HG02642 (cell line): ENCODE results near the gene FXR2.

Source experiments
- ATAC-seq: cut with Tn5 transposase; IDR thresholded peaks from one replicate; pipeline ENCODE4 v1.9.1; 2021; ENCODE audit warnings: mild to moderate bottlenecking; ENCODE audit not compliant: unreplicated experiment, poor library complexity

The FXR2 gene

DNA sequence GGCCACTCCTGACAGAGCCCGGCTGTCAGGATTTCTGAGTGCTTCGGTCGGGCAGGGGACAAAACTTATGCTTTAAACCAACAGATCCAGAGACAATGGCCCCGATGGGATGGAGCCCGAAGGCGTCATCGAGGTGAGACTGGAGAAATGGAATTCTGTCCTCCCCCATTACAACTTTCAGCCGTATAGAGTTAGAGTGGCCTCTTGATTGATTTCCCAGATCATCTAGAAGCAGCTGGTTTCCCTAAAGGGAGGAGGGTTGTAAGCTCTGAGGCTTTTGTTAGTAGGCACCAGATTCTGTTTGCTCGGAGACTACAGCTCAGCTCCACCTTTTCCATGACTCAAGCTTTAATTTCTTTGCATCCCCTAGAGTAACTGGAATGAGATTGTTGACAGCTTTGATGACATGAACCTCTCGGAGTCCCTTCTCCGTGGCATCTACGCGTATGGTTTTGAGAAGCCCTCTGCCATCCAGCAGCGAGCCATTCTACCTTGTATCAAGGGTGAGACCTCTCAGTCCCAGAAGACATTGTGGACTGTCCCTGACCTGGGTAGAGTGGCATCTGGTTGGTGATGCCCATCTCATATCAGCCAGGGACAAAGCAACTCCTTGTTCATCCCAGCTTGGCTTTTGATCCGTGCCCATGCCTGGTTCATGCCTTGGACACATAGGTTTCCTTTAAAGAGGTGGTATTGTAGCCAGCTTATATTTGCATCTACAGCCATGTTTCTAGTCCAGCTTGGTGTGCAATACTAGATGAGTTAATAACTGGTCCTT is 40.3 kb downstream of the FXR2 start:
- no peak for ATAC-seq

DNA sequence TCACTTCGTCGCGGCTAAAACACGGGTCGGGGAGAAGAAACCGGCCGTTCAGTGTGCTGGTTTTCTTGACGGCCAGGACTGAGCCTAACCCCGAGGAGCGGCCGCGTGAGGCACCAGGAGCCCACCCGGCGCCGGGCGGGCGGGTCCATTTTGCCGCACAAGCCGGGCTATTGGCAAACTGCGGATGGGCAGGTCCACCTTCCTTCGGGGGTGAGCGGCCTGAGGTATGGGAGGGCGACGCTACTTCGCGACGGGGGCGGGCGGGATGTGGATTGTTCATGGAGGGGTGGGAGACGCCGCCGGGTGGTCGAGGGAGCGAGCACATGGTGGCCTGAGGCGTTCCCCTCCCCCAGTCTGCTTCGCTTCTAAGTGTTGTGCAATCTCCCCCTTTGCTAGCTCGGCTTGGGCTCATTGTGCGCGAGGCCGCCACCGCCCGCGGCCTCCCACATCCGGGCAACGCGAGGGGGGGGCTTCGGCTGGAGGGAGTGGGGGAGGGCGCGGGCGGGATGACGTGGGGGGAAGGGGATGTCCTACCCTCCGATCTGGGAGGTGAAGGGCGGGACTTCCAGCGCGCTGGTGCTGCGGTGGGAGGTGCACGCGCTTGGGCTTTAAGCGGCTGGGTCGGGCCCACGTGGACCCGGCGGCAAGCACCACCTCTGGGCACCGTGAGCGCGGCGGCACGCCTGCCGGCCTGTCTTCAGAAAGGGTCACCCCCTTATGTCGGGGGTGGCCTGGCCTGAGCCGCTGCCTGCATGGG is 41.2 kb downstream of the FXR2 start:
- peak; percentile 19 for ATAC-seq

DNA sequence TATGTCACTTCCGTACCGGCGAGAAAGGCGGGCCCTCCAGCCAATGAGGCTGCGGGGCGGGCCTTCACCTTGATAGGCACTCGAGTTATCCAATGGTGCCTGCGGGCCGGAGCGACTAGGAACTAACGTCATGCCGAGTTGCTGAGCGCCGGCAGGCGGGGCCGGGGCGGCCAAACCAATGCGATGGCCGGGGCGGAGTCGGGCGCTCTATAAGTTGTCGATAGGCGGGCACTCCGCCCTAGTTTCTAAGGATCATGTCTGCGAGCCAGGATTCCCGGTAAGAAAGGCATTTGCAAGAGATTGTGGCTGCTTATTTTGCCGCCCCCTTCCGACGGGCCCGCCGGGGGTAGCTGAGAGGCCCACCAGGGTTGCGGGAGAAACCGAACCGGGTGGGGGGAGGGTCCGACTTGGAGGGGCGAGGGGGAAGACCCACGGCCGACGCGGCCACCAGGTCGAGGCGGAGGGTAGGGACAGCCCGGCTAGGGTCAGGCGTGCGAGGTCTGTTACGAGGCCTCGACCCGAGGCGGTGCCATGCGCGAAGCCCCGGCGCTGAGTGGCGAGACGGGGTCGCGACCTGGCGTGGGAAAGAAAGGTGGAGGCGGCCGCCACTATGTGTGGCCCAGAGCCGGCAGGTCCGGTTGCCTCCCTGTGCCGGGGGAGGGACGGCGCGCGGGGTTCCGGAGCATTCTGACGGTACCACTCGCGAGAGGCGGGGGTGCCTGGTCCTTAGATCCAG is 41.9 kb downstream of the FXR2 start:
- peak; percentile 91 for ATAC-seq

DNA sequence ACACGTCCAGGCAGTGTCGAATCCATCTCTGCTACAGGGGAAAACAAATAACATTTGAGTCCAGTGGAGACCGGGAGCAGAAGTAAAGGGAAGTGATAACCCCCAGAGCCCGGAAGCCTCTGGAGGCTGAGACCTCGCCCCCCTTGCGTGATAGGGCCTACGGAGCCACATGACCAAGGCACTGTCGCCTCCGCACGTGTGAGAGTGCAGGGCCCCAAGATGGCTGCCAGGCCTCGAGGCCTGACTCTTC is 42.4 kb downstream of the FXR2 start:
- ATAC-seq, result no peak

DNA sequence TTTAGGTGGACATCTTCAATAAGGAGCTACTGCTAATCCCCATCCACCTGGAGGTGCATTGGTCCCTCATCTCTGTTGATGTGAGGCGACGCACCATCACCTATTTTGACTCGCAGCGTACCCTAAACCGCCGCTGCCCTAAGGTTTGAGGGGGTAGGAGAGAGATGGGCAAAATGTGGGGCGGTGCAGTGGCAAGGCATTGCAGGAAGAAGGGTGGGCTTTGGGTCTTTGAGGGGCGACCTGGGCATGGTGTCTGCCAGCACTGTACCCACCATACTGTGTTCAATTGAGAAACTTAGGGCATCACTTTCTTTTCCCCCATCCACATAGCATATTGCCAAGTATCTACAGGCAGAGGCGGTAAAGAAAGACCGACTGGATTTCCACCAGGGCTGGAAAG is 44.3 kb downstream of the FXR2 start:
- ATAC-seq, result no peak

DNA sequence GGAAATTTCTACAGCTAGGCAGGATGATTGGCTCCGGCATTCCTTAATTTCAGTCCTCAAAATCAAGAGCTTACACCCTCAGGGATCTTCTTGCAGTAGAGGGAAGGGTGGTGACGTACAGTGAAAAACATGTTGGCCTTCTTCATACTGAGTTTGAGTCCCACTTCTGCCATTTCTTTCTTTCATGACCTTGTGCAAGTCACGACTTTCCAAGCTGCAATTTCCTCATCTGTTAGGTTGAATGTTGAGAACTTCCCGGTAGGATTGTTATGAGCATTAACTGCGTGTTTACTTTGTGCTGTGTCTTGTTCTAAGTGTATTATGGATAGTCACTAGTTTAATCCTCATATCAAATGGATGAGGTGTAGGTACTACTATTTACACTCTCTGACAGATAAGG is 45.1 kb downstream of the FXR2 start:
- no peak for ATAC-seq

DNA sequence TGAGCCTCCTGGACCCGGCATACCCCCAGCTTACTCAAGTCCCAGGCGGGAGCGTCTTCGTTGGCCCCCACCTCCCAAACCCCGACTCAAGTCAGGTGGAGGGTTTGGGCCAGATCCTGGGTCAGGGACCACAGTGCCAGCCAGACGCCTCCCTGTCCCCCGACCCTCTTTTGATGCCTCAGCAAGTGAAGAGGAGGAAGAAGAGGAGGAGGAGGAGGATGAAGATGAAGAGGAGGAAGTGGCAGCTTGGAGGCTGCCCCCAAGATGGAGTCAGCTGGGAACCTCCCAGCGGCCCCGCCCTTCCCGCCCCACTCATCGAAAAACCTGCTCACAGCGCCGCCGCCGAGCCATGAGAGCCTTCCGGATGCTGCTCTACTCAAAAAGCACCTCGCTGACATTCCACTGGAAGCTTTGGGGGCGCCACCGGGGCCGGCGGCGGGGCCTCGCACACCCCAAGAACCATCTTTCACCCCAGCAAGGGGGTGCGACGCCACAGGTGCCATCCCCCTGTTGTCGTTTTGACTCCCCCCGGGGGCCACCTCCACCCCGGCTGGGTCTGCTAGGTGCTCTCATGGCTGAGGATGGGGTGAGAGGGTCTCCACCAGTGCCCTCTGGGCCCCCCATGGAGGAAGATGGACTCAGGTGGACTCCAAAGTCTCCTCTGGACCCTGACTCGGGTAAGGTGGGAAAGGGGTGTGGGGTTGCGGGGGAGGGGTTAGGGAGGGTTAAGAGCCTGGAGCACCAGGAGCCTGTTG is 51.4 kb downstream of the FXR2 start:
- no peak for ATAC-seq

DNA sequence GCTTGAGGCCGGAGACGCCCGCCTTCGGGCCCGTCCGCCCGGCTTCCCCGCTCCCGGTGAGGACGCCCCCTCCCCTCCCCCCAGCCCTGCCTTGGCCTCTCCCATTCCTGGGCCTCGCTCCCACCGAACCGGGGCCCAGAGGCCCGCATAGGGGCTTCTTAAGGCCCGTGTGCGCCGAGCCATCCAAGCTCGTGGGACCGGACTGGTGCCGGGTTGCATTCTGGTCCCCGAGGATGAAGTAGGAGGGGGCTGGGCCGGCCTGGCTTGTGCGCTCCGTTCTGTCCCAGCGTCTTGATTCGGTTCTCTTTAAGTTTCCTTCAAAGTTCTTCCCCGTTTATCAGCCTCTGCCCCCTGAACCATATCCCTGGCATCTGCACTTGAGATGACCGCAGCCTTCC is 52.5 kb downstream of the FXR2 start:
- no peak for ATAC-seq

DNA sequence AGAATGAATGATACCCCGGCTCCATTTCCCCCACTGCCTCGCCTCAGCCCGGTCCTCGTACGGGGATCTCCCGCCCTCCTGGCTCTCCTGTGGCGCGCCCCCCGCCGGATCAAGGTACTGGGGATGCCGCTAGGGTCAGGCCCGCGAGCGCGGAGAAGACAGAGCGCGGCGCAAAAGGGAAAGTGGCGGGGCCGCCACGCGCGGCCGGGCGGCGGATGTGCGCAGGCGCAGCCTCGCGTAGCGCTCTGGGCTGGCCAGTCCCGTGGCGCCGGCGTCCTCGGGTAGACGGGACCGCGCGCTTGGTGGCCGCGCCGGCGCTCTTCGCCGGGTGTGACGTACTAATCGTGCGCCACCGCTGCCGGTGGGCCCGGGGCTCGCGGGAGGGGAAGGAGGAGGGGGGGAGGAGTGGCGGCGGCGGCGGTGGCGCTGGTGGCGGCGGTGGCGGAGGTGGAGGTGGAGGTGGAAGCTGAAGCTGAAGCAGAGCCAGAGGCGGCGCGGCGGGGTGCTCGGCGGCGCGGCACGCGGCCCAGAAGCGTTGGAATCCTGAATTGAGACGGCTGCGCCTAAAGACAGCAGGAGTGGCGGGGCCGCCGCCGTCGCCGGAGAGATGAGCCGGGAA is 53.0 kb downstream of the FXR2 start, which contains the start of gene SENP3:
Gene SENP3, plus strand, starts transcription at position 331 of the 619 bp plus-strand sequence. CDS start 1,158 bp downstream, outside the sequence.
- ATAC-seq, result peak; percentile 69

DNA sequence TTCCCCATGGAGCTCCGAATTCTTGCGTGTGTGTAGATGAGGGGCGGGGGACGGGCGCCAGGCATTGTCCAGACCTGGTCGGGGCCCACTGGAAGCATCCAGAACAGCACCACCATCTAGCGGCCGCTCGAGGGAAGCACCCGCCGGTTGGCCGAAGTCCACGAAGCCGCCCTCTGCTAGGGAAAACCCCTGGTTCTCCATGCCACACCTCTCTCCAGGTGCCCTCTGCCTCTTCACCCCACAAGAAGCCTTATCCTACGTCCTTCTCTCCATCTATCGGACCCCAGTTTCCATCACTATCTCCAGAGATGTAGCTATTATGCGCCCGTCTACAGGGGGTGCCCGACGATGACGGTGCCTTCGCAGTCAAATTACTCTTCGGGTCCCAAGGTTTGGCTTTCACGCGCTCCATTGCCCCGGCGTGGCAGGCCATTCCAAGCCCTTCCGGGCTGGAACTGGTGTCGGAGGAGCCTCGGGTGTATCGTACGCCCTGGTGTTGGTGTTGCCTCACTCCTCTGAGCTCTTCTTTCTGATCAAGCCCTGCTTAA is 53.6 kb downstream of the FXR2 start:
- peak; percentile 53 for ATAC-seq

DNA sequence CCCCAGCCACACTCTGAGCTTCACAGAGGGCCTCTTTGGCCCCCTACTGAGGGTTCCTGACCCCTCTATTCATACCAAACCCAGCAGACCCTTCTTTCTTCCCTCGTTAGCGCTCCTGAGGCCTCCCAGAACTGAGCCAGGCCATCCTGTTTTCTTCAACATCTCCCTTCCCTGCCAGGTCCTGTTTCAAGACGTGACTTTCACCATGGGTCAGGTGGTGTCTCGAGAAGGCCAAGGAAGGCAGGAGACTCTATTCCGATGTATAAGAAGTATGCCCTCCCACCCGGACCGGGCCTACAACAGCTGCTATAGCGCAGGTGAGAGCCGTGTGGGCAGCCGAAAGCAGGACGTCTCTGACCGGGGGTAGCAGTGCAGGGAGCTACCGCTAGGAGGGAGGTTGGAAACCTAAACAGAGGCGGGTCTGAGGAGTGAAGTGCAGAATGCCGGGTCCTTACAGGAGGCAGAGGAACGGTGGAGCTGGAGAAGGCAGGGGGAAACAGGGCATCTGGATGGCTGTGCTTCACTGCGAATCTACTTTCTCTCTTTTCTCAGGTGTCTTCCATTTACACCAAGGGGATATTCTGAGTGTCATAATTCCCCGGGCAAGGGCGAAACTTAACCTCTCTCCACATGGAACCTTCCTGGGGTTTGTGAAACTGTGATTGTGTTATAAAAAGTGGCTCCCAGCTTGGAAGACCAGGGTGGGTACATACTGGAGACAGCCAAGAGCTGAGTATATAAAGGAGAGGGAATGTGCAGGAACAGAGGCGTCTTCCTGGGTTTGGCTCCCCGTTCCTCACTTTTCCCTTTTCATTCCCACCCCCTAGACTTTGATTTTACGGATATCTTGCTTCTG is 54.3 kb downstream of the FXR2 start:
- ATAC-seq, result no peak

DNA sequence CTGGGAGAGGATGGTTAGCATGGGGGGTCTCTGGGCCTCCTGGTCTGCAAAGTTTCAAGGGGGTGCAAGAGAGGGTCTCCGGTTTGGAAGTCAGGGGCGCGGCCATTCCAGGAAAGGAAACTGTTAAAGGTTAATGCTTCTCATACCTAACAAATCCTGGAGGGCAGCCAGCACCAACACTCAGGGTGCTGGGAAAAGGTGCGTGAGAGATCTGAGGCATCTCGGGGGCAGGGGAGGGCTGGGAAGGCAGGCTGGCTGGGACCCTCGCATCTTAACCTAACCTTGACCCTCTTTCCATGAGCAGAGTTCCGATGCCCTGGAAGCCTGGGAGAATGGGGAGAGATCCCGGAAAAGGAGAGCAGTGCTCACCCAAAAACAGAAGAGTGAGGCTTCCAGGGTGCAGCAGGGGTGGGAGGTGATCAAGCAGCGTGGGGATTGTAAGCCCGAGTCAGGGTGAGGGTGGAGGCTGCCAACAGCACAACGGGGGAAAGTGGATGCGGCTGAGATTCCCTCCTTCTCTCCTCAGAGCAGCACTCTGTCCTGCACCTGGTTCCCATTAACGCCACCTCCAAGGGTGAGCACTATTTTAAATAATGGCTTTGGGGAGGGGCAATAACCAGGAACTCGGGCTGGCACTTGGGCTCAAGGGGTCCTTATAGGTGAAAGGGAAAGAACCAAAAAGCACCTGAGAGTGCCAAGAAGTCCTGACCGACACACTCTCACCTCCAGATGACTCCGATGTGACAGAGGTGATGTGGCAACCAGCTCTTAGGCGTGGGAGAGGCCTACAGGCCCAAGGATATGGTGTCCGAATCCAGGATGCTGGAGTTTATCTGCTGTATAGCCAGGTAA is 55.2 kb downstream of the FXR2 start:
- no peak for ATAC-seq

DNA sequence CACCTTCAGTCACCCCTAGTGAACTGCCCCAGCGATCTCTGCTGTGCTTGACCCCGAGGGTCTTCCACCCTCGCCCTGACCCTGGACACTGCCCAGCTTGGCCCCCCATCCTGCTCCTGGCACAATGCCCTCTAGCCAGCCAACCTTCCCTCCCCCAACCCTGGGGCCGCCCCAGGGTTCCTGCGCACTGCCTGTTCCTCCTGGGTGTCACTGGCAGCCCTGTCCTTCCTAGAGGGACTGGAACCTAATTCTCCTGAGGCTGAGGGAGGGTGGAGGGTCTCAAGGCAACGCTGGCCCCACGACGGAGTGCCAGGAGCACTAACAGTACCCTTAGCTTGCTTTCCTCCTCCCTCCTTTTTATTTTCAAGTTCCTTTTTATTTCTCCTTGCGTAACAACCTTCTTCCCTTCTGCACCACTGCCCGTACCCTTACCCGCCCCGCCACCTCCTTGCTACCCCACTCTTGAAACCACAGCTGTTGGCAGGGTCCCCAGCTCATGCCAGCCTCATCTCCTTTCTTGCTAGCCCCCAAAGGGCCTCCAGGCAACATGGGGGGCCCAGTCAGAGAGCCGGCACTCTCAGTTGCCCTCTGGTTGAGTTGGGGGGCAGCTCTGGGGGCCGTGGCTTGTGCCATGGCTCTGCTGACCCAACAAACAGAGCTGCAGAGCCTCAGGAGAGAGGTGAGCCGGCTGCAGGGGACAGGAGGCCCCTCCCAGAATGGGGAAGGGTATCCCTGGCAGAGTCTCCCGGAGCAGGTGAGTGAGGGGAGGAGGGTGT is 56.0 kb downstream of the FXR2 start, which contains the start of gene TNFSF13:
Gene TNFSF13, plus strand, starts transcription at position 207 of the 776 bp plus-strand sequence. Its CDS starts 290 bp downstream, at position 497.
- ATAC-seq, result no peak

DNA sequence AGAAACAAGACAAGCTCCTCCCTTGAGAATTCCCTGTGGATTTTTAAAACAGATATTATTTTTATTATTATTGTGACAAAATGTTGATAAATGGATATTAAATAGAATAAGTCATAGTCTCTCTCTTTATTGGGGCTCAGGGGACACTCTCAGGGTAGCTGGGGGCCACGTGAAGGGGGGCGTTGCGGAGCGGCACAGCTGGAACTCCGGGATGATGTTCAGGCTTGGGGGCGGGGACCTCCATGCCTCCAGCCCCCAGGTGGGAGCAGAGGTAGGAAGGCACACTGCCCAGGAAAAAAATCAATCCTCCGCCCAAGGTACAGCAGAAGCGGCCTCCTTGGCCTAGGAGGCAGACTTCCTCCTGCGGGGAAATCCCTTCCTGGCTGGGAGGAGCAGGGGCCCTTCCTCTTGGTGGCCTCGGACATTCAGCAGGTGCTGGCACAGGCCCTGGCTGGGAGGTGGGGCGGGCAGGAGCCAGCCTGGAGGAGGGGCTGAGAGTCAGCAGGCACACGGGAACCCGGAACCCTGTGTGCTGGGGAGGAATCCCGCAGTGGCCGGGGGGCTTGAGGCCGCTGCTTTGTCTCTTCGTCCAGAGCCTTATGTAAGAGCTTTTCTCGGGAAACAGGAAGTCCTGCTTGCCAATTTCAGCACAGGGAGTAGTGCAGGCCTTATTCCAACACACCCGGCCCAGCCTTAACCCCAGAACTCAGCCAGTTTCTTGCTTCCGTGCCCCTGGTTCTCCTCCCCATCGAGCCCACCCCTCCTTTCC is 56.7 kb downstream of the FXR2 start:
- ATAC-seq, result no peak

DNA sequence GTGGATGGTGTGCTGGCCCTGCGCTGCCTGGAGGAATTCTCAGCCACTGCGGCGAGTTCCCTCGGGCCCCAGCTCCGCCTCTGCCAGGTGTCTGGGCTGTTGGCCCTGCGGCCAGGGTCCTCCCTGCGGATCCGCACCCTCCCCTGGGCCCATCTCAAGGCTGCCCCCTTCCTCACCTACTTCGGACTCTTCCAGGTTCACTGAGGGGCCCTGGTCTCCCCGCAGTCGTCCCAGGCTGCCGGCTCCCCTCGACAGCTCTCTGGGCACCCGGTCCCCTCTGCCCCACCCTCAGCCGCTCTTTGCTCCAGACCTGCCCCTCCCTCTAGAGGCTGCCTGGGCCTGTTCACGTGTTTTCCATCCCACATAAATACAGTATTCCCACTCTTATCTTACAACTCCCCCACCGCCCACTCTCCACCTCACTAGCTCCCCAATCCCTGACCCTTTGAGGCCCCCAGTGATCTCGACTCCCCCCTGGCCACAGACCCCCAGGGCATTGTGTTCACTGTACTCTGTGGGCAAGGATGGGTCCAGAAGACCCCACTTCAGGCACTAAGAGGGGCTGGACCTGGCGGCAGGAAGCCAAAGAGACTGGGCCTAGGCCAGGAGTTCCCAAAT is 57.4 kb downstream of the FXR2 start:
- no peak for ATAC-seq

DNA sequence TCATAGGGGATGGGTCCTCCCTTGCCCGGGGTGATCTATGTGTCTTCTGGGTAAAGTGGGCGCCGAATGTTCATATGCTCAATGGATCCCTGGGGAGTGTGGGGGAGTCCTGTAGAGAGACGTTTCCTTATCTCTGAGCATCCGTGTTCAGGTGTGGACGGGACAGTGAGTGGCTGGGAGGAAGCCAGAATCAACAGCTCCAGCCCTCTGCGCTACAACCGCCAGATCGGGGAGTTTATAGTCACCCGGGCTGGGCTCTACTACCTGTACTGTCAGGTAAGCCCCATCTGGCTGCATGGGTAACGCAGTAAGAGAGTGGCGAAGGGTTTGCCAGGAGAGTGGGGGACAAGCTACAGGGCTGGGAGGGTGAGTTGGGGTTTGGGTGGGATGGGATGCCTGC is 58.1 kb downstream of the FXR2 start:
- ATAC-seq, result no peak
